NCI-H146 treated with DMSO at 0.1 percent for 48 hours (cell line): Measurements from ENCODE around the gene FKBP14.
A peak's percentile ranks its signal among the peaks of the same experiment; 100 is the strongest.
"Not testable (repeated sequence)": the region's sequence is repeated elsewhere in the genome, so short reads cannot be mapped to it uniquely, and the experiment has no call there.

Experiments used
- DNase-seq: peaks from one replicate; lab custom pipeline; 2025; ENCODE audit not compliant: unreplicated experiment; lab: John Stamatoyannopoulos, UW

FKBP14 gene

GRCh38 chr7:30026229-30027064, at the start of gene FKBP14:
Gene FKBP14 (minus strand): TSS chr7:30026702. CDS start chr7:30026508, 194 bp downstream.
- peak; percentile 91 for DNase-seq

- peak; percentile 19 for DNase-seq
Observed at GRCh38 chr7:30074422-30075030, 48.0 kb upstream of the FKBP14 start.

GRCh38 chr7:30072735-30073134, 46.2 kb upstream of the FKBP14 start:
- DNase-seq, result no peak

GRCh38 chr7:30070052-30070451, 43.5 kb upstream of the FKBP14 start:
- DNase-seq, result no peak

- no peak for DNase-seq
Observed at GRCh38 chr7:30069096-30069867, 42.8 kb upstream of the FKBP14 start.

- DNase-seq, result no peak
Observed at GRCh38 chr7:30068117-30068516, 41.6 kb upstream of the FKBP14 start.

- DNase-seq, result no peak
Observed at GRCh38 chr7:30066687-30067086, 40.2 kb upstream of the FKBP14 start.

GRCh38 chr7:30065746-30066145, 39.2 kb upstream of the FKBP14 start:
- DNase-seq, result no peak

GRCh38 chr7:30062587-30062986, 36.1 kb upstream of the FKBP14 start:
- DNase-seq, result peak; percentile 30

GRCh38 chr7:30061786-30062185, 35.3 kb upstream of the FKBP14 start:
- not testable (repeated sequence) for DNase-seq

GRCh38 chr7:30057741-30058140, 31.2 kb upstream of the FKBP14 start:
- DNase-seq, result no peak

GRCh38 chr7:30053068-30053467, 26.6 kb upstream of the FKBP14 start:
- no peak for DNase-seq

GRCh38 chr7:30049173-30049572, 22.7 kb upstream of the FKBP14 start:
- no peak for DNase-seq

GRCh38 chr7:30048582-30048981, 22.1 kb upstream of the FKBP14 start:
- DNase-seq, result no peak

GRCh38 chr7:30047124-30047523, 20.6 kb upstream of the FKBP14 start:
- no peak for DNase-seq

GRCh38 chr7:30046127-30046770, 19.7 kb upstream of the FKBP14 start:
- DNase-seq, result no peak

- no peak for DNase-seq
Observed at GRCh38 chr7:30041526-30042269, 15.2 kb upstream of the FKBP14 start.

GRCh38 chr7:30040938-30041337, 14.4 kb upstream of the FKBP14 start:
- no peak for DNase-seq

GRCh38 chr7:30038196-30038980, 11.9 kb upstream of the FKBP14 start:
- no peak for DNase-seq

GRCh38 chr7:30036220-30036619, 9.7 kb upstream of the FKBP14 start:
- DNase-seq, result no peak
